ENCODE data around the gene GDAP2.
"Not testable (repeated sequence)": the region's sequence is repeated elsewhere in the genome, so short reads cannot be mapped to it uniquely, and the experiment has no call there.

Gene GDAP2

GRCh38 chr1:117929343-117930172 lies at the start of gene GDAP2, which contains the start of gene WDR3:
TSS of gene GDAP2 (minus strand) at chr1:117929621. CDS start at chr1:117920357, 9,264 bp downstream.
TSS of gene WDR3 (plus strand) at chr1:117929739. CDS start at chr1:117933320, 3,581 bp downstream.
- DNase-seq: peak; percentile 96

- DNase-seq: no peak
Measured at GRCh38 chr1:117976381-117976780, 47.0 kb upstream of the GDAP2 start.

- DNase-seq: no peak
Measured at GRCh38 chr1:117971777-117972176, 42.4 kb upstream of the GDAP2 start.

GRCh38 chr1:117970252-117970651 lies 40.8 kb upstream of the GDAP2 start:
- no peak for DNase-seq

- DNase-seq: no peak
Measured at GRCh38 chr1:117967881-117968280, 38.5 kb upstream of the GDAP2 start.

GRCh38 chr1:117967477-117967876 lies 38.1 kb upstream of the GDAP2 start:
- no peak for DNase-seq

- DNase-seq: no peak
Measured at GRCh38 chr1:117964290-117965038, 35.0 kb upstream of the GDAP2 start.

- no peak for DNase-seq
Measured at GRCh38 chr1:117959364-117959763, 29.9 kb upstream of the GDAP2 start.

- DNase-seq: no peak
Measured at GRCh38 chr1:117952386-117952785, 23.0 kb upstream of the GDAP2 start.

- DNase-seq: no peak
Measured at GRCh38 chr1:117942293-117942692, 12.9 kb upstream of the GDAP2 start.

GRCh38 chr1:117933769-117934168 lies 4.3 kb upstream of the GDAP2 start:
- DNase-seq: no peak

- DNase-seq: no peak
Measured at GRCh38 chr1:117932576-117932975, 3.2 kb upstream of the GDAP2 start.

- no peak for DNase-seq
Measured at GRCh38 chr1:117930484-117930883, 1.1 kb upstream of the GDAP2 start.

GRCh38 chr1:117930173-117930447 lies 689 bp upstream of the GDAP2 start:
- DNase-seq: no peak

- peak; percentile 33 for DNase-seq
Measured at GRCh38 chr1:117928881-117929342, 509 bp downstream of the GDAP2 start.

- no peak for DNase-seq
Measured at GRCh38 chr1:117925981-117926380, 3.4 kb downstream of the GDAP2 start.

GRCh38 chr1:117922717-117923116 lies 6.7 kb downstream of the GDAP2 start:
- not testable (repeated sequence) for DNase-seq

GRCh38 chr1:117921991-117922390 lies 7.4 kb downstream of the GDAP2 start:
- DNase-seq: no peak

GRCh38 chr1:117919376-117919775 lies 10.0 kb downstream of the GDAP2 start:
- no peak for DNase-seq

- no peak for DNase-seq
Measured at GRCh38 chr1:117911051-117911450, 18.4 kb downstream of the GDAP2 start.

GRCh38 chr1:117905019-117905418 lies 24.4 kb downstream of the GDAP2 start:
- no peak for DNase-seq

- DNase-seq: no peak
Measured at GRCh38 chr1:117904485-117904884, 24.9 kb downstream of the GDAP2 start.

GRCh38 chr1:117902944-117903343 lies 26.5 kb downstream of the GDAP2 start:
- no peak for DNase-seq

- no peak for DNase-seq
Measured at GRCh38 chr1:117899801-117900200, 29.6 kb downstream of the GDAP2 start.
